Muscle layer of duodenum (tissue), 2 donors: Measurements from ENCODE around the gene ZNF362.
"Not testable (repeated sequence)": the region's sequence is repeated elsewhere in the genome, so short reads cannot be mapped to it uniquely, and the experiment has no call there.

Experiments used
- H3K27ac ChIP-seq: one replicate; pipeline ENCODE4 v1.7.0; 2013; ENCODE audit warnings: mild to moderate bottlenecking, low read length
- H3K27me3 ChIP-seq: one replicate; pipeline ENCODE4 v1.7.0; 2013; ENCODE audit warnings: low read depth, mild to moderate bottlenecking, control low read depth, low read length
- H3K36me3 ChIP-seq, 2 donors: one replicate each; pipeline ENCODE4 v1.7.0; 2013; ENCODE audit warnings: low read length in 2 of 2, control low read depth in 1 of 2, mild to moderate bottlenecking in 1 of 2; ENCODE audit not compliant: insufficient read depth in 2 of 2, control insufficient read depth in 1 of 2
- H3K4me1 ChIP-seq, 2 donors: one replicate each; pipeline ENCODE4 v1.7.0; 2013; ENCODE audit warnings: low read length in 2 of 2, mild to moderate bottlenecking in 2 of 2, control low read depth in 1 of 2, moderate library complexity in 1 of 2; ENCODE audit not compliant: insufficient read depth in 2 of 2, control insufficient read depth in 1 of 2
- H3K4me3 ChIP-seq, 2 donors: one replicate each; pipeline ENCODE4 v1.7.0; 2013; ENCODE audit warnings: low read length in 2 of 2, low read depth in 1 of 2, mild to moderate bottlenecking in 1 of 2
- H3K9me3 ChIP-seq, 2 donors: one replicate each; pipeline ENCODE4 v1.7.0; 2013; ENCODE audit warnings: low read length in 2 of 2, control low read depth in 1 of 2, mild to moderate bottlenecking in 1 of 2; ENCODE audit not compliant: control insufficient read depth in 1 of 2
- donor health status: healthy.

Gene ZNF362

DNA sequence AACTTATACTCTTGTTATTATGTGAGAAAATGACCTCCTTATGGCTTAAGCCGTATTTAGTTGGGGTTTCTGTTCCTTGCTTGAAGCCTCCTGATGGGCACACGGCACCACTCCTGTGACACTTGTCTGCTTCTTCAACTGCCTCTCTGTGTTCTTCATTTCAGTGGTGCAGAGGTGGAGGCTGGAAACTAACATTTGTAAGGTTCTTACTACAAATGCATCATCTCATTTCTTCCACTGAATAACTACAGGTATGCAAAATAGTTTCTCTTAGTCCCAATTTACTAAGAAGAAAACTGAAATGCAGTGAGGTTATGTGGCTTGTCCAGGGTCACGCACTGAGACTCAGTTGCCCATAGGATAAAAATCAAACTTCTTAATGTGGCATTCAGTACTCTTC is 23.6 kb upstream of the ZNF362 start:
- H3K27me3 ChIP-seq, result no peaks in the 10 kb centered on the region
- H3K4me1 ChIP-seq, result peaks cover 0 to 6% of the 10 kb centered on the region in 2 donors

GRCh38 chr1:33234131-33234530 is 22.2 kb upstream of the ZNF362 start:
- H3K36me3 ChIP-seq, result no peaks in the 10 kb centered on the region
- no peaks in the 10 kb centered on the region for H3K4me1 ChIP-seq
- no peak overlapping the region for H3K27ac ChIP-seq
- no peak overlapping the region for H3K4me3 ChIP-seq
- no peaks in the 10 kb centered on the region for H3K9me3 ChIP-seq
- H3K27me3 ChIP-seq, result no peaks in the 10 kb centered on the region

More for the DNA sequence above, 23.6 kb upstream of the ZNF362 start:
- Histone ChIP-seq H3K9me3 (no peaks in the 10 kb centered on the region), H3K36me3 (no peaks in the 10 kb centered on the region), H3K27ac (no peak overlapping the region), H3K4me3 (no peak overlapping the region)

- Histone ChIP-seq H3K9me3 (no peaks in the 10 kb centered on the region), H3K4me3 (no peak overlapping the region), H3K27me3 (no peaks in the 10 kb centered on the region), H3K4me1 (no peaks in the 10 kb centered on the region), H3K27ac (no peak overlapping the region), H3K36me3 (no peaks in the 10 kb centered on the region)
Observed at GRCh38 chr1:33234588-33234990, 21.7 kb upstream of the ZNF362 start.

- no peaks in the 10 kb centered on the region for H3K9me3 ChIP-seq
- H3K4me3 ChIP-seq, result no peak overlapping the region
- no peaks in the 10 kb centered on the region for H3K4me1 ChIP-seq
- no peaks in the 10 kb centered on the region for H3K27me3 ChIP-seq
- no peak overlapping the region for H3K27ac ChIP-seq
- no peaks in the 10 kb centered on the region for H3K36me3 ChIP-seq
Observed at GRCh38 chr1:33235521-33235920, 20.8 kb upstream of the ZNF362 start.

DNA sequence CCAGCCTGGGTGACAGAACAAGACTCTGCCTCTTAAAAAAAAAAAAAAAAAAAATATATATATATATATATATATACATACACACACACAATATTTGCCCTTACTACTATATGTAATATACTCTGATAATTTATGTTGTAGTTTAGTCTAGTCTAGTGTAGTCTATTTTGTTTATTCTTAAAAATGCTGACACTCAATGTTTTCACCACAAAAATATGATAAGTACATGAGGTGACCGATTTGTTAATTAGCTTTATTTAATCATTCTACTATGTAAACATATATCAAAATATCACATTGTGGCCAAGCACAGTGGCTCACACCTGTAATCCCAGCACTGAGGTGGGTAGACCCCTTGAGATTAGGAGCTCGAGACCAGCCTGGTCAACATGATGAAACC is 19.8 kb upstream of the ZNF362 start:
- Histone ChIP-seq H3K27ac (no peak overlapping the region), H3K9me3 (no peaks in the 10 kb centered on the region), H3K36me3 (no peaks in the 10 kb centered on the region), H3K4me3 (no peak overlapping the region), H3K4me1 (no peaks in the 10 kb centered on the region), H3K27me3 (no peaks in the 10 kb centered on the region)

- H3K4me3 ChIP-seq, result no peak overlapping the region
- no peaks in the 10 kb centered on the region for H3K4me1 ChIP-seq
- H3K36me3 ChIP-seq, result no peaks in the 10 kb centered on the region
- no peaks in the 10 kb centered on the region for H3K27me3 ChIP-seq
- H3K27ac ChIP-seq, result no peak overlapping the region
- no peaks in the 10 kb centered on the region for H3K9me3 ChIP-seq
Observed at GRCh38 chr1:33237579-33237978, 18.7 kb upstream of the ZNF362 start.

- not testable (repeated sequence) for H3K27ac ChIP-seq, H3K9me3 ChIP-seq, H3K27me3 ChIP-seq, H3K4me3 ChIP-seq, H3K4me1 ChIP-seq, H3K36me3 ChIP-seq
Observed at GRCh38 chr1:33238194-33238724, 18.0 kb upstream of the ZNF362 start.

- not testable (repeated sequence) for H3K36me3 ChIP-seq, H3K27me3 ChIP-seq, H3K4me1 ChIP-seq, H3K9me3 ChIP-seq, H3K4me3 ChIP-seq, H3K27ac ChIP-seq
Observed at GRCh38 chr1:33239410-33239809, 16.9 kb upstream of the ZNF362 start.

- H3K9me3 ChIP-seq, result no peaks in the 10 kb centered on the region
- H3K27me3 ChIP-seq, result no peaks in the 10 kb centered on the region
- no peaks in the 10 kb centered on the region for H3K36me3 ChIP-seq
- no peak overlapping the region for H3K27ac ChIP-seq
- H3K4me1 ChIP-seq, result no peaks in the 10 kb centered on the region
- no peak overlapping the region for H3K4me3 ChIP-seq
Observed at GRCh38 chr1:33241866-33242265, 14.4 kb upstream of the ZNF362 start.

DNA sequence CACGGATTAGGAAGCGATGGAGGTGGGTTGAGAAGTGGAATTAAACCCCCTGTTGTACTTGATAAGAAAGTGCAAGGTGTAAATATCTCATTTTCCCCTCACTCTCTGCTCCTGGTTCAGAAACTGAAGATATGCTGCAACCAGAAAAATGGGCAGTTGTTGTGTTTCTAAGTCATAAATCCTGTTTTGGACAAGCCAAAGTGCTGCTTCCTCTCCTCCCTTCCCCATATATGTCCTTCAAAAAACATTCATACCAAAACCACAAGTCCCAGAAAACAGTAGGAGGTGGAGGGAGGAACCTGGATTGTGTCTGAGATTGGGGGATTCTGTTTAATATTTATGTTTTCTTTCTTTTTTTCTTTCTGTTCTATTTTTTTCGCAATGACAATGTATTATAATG is 13.6 kb upstream of the ZNF362 start:
- H3K27me3 ChIP-seq, result no peaks in the 10 kb centered on the region
- H3K4me1 ChIP-seq, result no peaks in the 10 kb centered on the region
- no peak overlapping the region for H3K27ac ChIP-seq
- no peaks in the 10 kb centered on the region for H3K36me3 ChIP-seq
- H3K4me3 ChIP-seq, result no peak overlapping the region
- no peaks in the 10 kb centered on the region for H3K9me3 ChIP-seq

- Histone ChIP-seq H3K27me3 (no peaks in the 10 kb centered on the region), H3K4me1 (no peaks in the 10 kb centered on the region), H3K9me3 (no peaks in the 10 kb centered on the region), H3K27ac (no peak overlapping the region), H3K4me3 (no peak overlapping the region), H3K36me3 (no peaks in the 10 kb centered on the region)
Observed at GRCh38 chr1:33244143-33244808, 12.0 kb upstream of the ZNF362 start.

- H3K9me3 ChIP-seq, result no peaks in the 10 kb centered on the region
- H3K4me1 ChIP-seq, result no peaks in the 10 kb centered on the region
- no peaks in the 10 kb centered on the region for H3K27me3 ChIP-seq
- no peaks in the 10 kb centered on the region for H3K36me3 ChIP-seq
- no peak overlapping the region for H3K4me3 ChIP-seq
- H3K27ac ChIP-seq, result no peak overlapping the region
Observed at GRCh38 chr1:33244809-33245186, 11.5 kb upstream of the ZNF362 start.
